Measurements from ENCODE around the gene DUT.
"Not testable (repeated sequence)": the region's sequence is repeated elsewhere in the genome, so short reads cannot be mapped to it uniquely, and the experiment has no call there.

Gene DUT

GRCh38 chr15:48326180-48326579 lies 5.0 kb upstream of the DUT start:
- in situ Hi-C loops (cut with MboI; ENCODE audit: low sequenced_read_pairs) = not testable (repeated sequence)

GRCh38 chr15:48330105-48330785 lies 984 bp upstream of the DUT start:
- in situ Hi-C loops (cut with MboI; ENCODE audit: low sequenced_read_pairs) = no loop called here

GRCh38 chr15:48331796-48332641 lies 790 bp downstream of the DUT start:
- in situ Hi-C loops (cut with MboI; ENCODE audit: low sequenced_read_pairs) = no loop called here

GRCh38 chr15:48332642-48333034 lies 1.4 kb downstream of the DUT start:
- in situ Hi-C loops (cut with MboI; ENCODE audit: low sequenced_read_pairs) = no loop called here

- in situ Hi-C loops (cut with MboI; ENCODE audit: low sequenced_read_pairs) = no loop called here
These were observed 2.3 kb downstream of the DUT start for GRCh38 chr15:48333540-48333939.

GRCh38 chr15:48334260-48334659 lies 3.0 kb downstream of the DUT start:
- in situ Hi-C loops (cut with MboI; ENCODE audit: low sequenced_read_pairs) = no loop called here

- in situ Hi-C loops (cut with MboI; ENCODE audit: low sequenced_read_pairs) = no loop called here
These were observed 5.7 kb downstream of the DUT start for GRCh38 chr15:48336940-48337339.

- in situ Hi-C loops (cut with MboI; ENCODE audit: low sequenced_read_pairs) = no loop called here
These were observed 6.4 kb downstream of the DUT start for GRCh38 chr15:48337607-48338006.

- in situ Hi-C loops (cut with MboI; ENCODE audit: low sequenced_read_pairs) = no loop called here
These were observed 8.9 kb downstream of the DUT start for GRCh38 chr15:48340111-48340510.

- in situ Hi-C loops (cut with MboI; ENCODE audit: low sequenced_read_pairs) = no loop called here
These were observed 12.6 kb downstream of the DUT start for GRCh38 chr15:48343865-48344264.

- in situ Hi-C loops (cut with MboI; ENCODE audit: low sequenced_read_pairs) = no loop called here
These were observed 14.3 kb downstream of the DUT start for GRCh38 chr15:48345516-48345915.

- in situ Hi-C loops (cut with MboI; ENCODE audit: low sequenced_read_pairs) = loop anchor here (25.0 kb wide), 1 partner anchor 460 kb away; the partner anchor contains the start of gene CEP152
These were observed 21.3 kb downstream of the DUT start for GRCh38 chr15:48352474-48353072.

- in situ Hi-C loops (cut with MboI; ENCODE audit: low sequenced_read_pairs) = loop anchor here (25.0 kb wide), 1 partner anchor 458 kb away; the partner anchor contains the start of gene CEP152
These were observed 23.6 kb downstream of the DUT start for GRCh38 chr15:48354694-48355303.

- in situ Hi-C loops (cut with MboI; ENCODE audit: low sequenced_read_pairs) = loop anchor here (25.0 kb wide), 1 partner anchor 457 kb away; the partner anchor contains the start of gene CEP152
These were observed 24.1 kb downstream of the DUT start for GRCh38 chr15:48355377-48355776.

- in situ Hi-C loops (cut with MboI; ENCODE audit: low sequenced_read_pairs) = loop anchor here (25.0 kb wide), 1 partner anchor 454 kb away; the partner anchor contains the start of gene CEP152
These were observed 27.3 kb downstream of the DUT start for GRCh38 chr15:48358229-48359152.

GRCh38 chr15:48360841-48361240 lies 29.6 kb downstream of the DUT start:
- in situ Hi-C loops (cut with MboI; ENCODE audit: low sequenced_read_pairs) = loop anchor here (25.0 kb wide), 1 partner anchor 451 kb away; the partner anchor contains the start of gene CEP152

- in situ Hi-C loops (cut with MboI; ENCODE audit: low sequenced_read_pairs) = loop anchor here (25.0 kb wide), 1 partner anchor 451 kb away; the partner anchor contains the start of gene CEP152
These were observed 30.5 kb downstream of the DUT start for GRCh38 chr15:48361685-48362084.

GRCh38 chr15:48363474-48363873 lies 32.2 kb downstream of the DUT start:
- in situ Hi-C loops (cut with MboI; ENCODE audit: low sequenced_read_pairs) = loop anchor here (25.0 kb wide), 1 partner anchor 449 kb away; the partner anchor contains the start of gene CEP152

- in situ Hi-C loops (cut with MboI; ENCODE audit: low sequenced_read_pairs) = loop anchor here (25.0 kb wide), 1 partner anchor 447 kb away; the partner anchor contains the start of gene CEP152
These were observed 34.3 kb downstream of the DUT start for GRCh38 chr15:48365575-48365974.
